ENCODE measurements around the gene VWA5B1. TPM values are rescaled to one million over a fixed set of nuclear protein-coding genes. Genes with fewer than 3 reads are reported as not detected.

Gene VWA5B1
- total RNA-seq, 6 experiments from 2014 or later = not detected

- H3K4me3 Mint-ChIP-seq = no peak overlapping the region
- peaks cover 33% of the 10 kb centered on the region for H3K27me3 Mint-ChIP-seq (ENCODE audit: insufficient read depth)
- TF ChIP-seq CTCF (IDR thresholded peaks at IDR 0.05) = no peak
Measured at GRCh38 chr1:20389571-20389970, 98.9 kb downstream of the VWA5B1 start.

GRCh38 chr1:20390589-20391331, 100.1 kb downstream of the VWA5B1 start:
- H3K27ac Mint-ChIP-seq = no peak overlapping the region
- peaks cover 6% of the 10 kb centered on the region for H3K4me1 Mint-ChIP-seq (ENCODE audit: low read depth)
- H3K27me3 Mint-ChIP-seq (ENCODE audit: insufficient read depth) = peaks cover 21% of the 10 kb centered on the region
- no peak for DNase-seq
- peaks cover 7% of the 10 kb centered on the region; the same call in 1 of the 2 replicates for H3K9me3 Mint-ChIP-seq
- no peak for TF ChIP-seq CTCF (IDR thresholded peaks at IDR 0.05)
- H3K36me3 Mint-ChIP-seq (ENCODE audit: low read depth) = no peaks in the 10 kb centered on the region
- H3K4me3 Mint-ChIP-seq = no peak overlapping the region

More at GRCh38 chr1:20389571-20389970, 98.9 kb downstream of the VWA5B1 start:
- Mint-ChIP-seq H3K4me1 (ENCODE audit: low read depth) (peaks cover 6% of the 10 kb centered on the region), H3K27ac (no peak overlapping the region), H3K36me3 (ENCODE audit: low read depth) (no peaks in the 10 kb centered on the region), H3K9me3 (no peaks in the 10 kb centered on the region; the same call in 1 of the 2 replicates)
- DNase-seq = no peak

- H3K27me3 Mint-ChIP-seq (ENCODE audit: insufficient read depth) = peaks cover 22% of the 10 kb centered on the region
- no peak for DNase-seq
- TF ChIP-seq CTCF (IDR thresholded peaks at IDR 0.05) = no peak
- H3K9me3 Mint-ChIP-seq = peaks cover 13% of the 10 kb centered on the region
- H3K27ac Mint-ChIP-seq = no peak overlapping the region
- H3K4me3 Mint-ChIP-seq = no peak overlapping the region
- H3K36me3 Mint-ChIP-seq (ENCODE audit: low read depth) = no peaks in the 10 kb centered on the region
- peaks cover 6% of the 10 kb centered on the region for H3K4me1 Mint-ChIP-seq (ENCODE audit: low read depth)
Measured at GRCh38 chr1:20395255-20395654, 104.6 kb downstream of the VWA5B1 start.

GRCh38 chr1:20398744-20399143, 108.1 kb downstream of the VWA5B1 start:
- no peak overlapping the region for H3K27ac Mint-ChIP-seq
- peaks cover 13% of the 10 kb centered on the region for H3K9me3 Mint-ChIP-seq
- no peaks in the 10 kb centered on the region; the same call in 1 of the 2 replicates for H3K4me1 Mint-ChIP-seq (ENCODE audit: low read depth)
- no peaks in the 10 kb centered on the region for H3K36me3 Mint-ChIP-seq (ENCODE audit: low read depth)
- H3K27me3 Mint-ChIP-seq (ENCODE audit: insufficient read depth) = peaks cover 31% of the 10 kb centered on the region
- DNase-seq = no peak
- no peak overlapping the region for H3K4me3 Mint-ChIP-seq
- TF ChIP-seq CTCF (IDR thresholded peaks at IDR 0.05) = no peak

GRCh38 chr1:20399196-20399595, 108.5 kb downstream of the VWA5B1 start:
- no peaks in the 10 kb centered on the region; the same call in 1 of the 2 replicates for H3K4me1 Mint-ChIP-seq (ENCODE audit: low read depth)
- DNase-seq = no peak
- no peak overlapping the region for H3K4me3 Mint-ChIP-seq
- no peak overlapping the region for H3K27ac Mint-ChIP-seq
- TF ChIP-seq CTCF (IDR thresholded peaks at IDR 0.05) = no peak
- peaks cover 13% of the 10 kb centered on the region for H3K9me3 Mint-ChIP-seq
- H3K36me3 Mint-ChIP-seq (ENCODE audit: low read depth) = no peaks in the 10 kb centered on the region
- H3K27me3 Mint-ChIP-seq (ENCODE audit: insufficient read depth) = peaks cover 31% of the 10 kb centered on the region
